OCI-LY7 (cell line): Measurements from ENCODE around the gene ALKAL2. TPM values are rescaled to one million over a fixed set of nuclear protein-coding genes. Genes with fewer than 3 reads are reported as not detected.

Source experiments
- BruUV-seq: library from RNA; stranded (reverse); fragments of 400-500 nt; replicated peaks from 2 replicates; lab custom pipeline; 2021; lab: Mats Ljungman, UMichigan
- CTCF ChIA-PET: fragments of 300-600 bp; sonication (Branson Sonifier 250); formaldehyde crosslinking; loops from one replicate; lab custom pipeline; 2022; ENCODE audit warnings: antibody characterized with exemption; ENCODE audit not compliant: unreplicated experiment; lab: Charles Lee
- POLR2A ChIA-PET: fragments of 300-600 bp; sonication (Branson Sonifier 250); formaldehyde crosslinking; loops from one replicate; lab custom pipeline; 2022; ENCODE audit warnings: antibody characterized with exemption; lab: Charles Lee
- DNase-seq: peaks from one replicate; pipeline ENCODE4 v3.0.0-alpha.2; 2015; ENCODE audit warnings: low spot score
- H2AFZ ChIP-seq: fragments of 200-600 bp; sonication (generic), shearing (Covaris generic); 2 replicates; pipeline ENCODE4 v1.6.1; 2014; ENCODE audit warnings: mild to moderate bottlenecking, antibody characterized with exemption, low read length, moderate library complexity
- H3K27ac ChIP-seq: fragments of 200-600 bp; sonication (generic); 2 replicates; pipeline ENCODE4 v1.5.1; 2014; ENCODE audit warnings: mixed run types, low read depth, mild to moderate bottlenecking, moderate library complexity, low read length, inconsistent platforms; ENCODE audit not compliant: poor library complexity, severe bottlenecking
- H3K36me3 ChIP-seq: fragments of 200-600 bp; sonication (generic); 2 replicates; pipeline ENCODE4 v1.6.1; 2014; ENCODE audit warnings: mild to moderate bottlenecking, antibody characterized with exemption, low read length, moderate library complexity, mixed read lengths; ENCODE audit not compliant: insufficient read depth
- H3K4me1 ChIP-seq: fragments of 200-600 bp; sonication (generic); 2 replicates; pipeline ENCODE4 v1.5.1; 2014; ENCODE audit warnings: mild to moderate bottlenecking, low read length; ENCODE audit not compliant: insufficient read depth, poor library complexity, severe bottlenecking
- H3K4me2 ChIP-seq: fragments of 200-600 bp; sonication (generic); 2 replicates; pipeline ENCODE4 v1.6.1; 2014; ENCODE audit warnings: mild to moderate bottlenecking, low read length
- H3K4me3 ChIP-seq: fragments of 200-600 bp; sonication (generic); 2 replicates; pipeline ENCODE4 v1.5.1; 2014; ENCODE audit warnings: mild to moderate bottlenecking, low read depth, low read length; ENCODE audit not compliant: poor library complexity, severe bottlenecking
- H3K79me2 ChIP-seq: fragments of 200-600 bp; sonication (generic); 2 replicates; pipeline ENCODE4 v1.6.1; 2016; ENCODE audit warnings: low read depth, mild to moderate bottlenecking, low read length, moderate library complexity, mixed read lengths; ENCODE audit not compliant: insufficient read depth
- H3K9me2 ChIP-seq: fragments of 200-600 bp; sonication (generic); 2 replicates; pipeline ENCODE4 v1.6.1; 2016; ENCODE audit warnings: mild to moderate bottlenecking, low read length, mixed read lengths; ENCODE audit not compliant: insufficient read depth
- H3K9me3 ChIP-seq: fragments of 200-600 bp; sonication (generic); 2 replicates; pipeline ENCODE4 v1.6.1; 2014; ENCODE audit warnings: mild to moderate bottlenecking, mixed run types, low read length, mixed read lengths
- H4K20me1 ChIP-seq: fragments of 200-600 bp; sonication (generic); 2 replicates; pipeline ENCODE4 v1.6.1; 2014; ENCODE audit warnings: mild to moderate bottlenecking, antibody characterized with exemption, low read length, moderate library complexity, mixed read lengths; ENCODE audit not compliant: insufficient read depth
- EZH2phosphoT487 ChIP-seq: fragments of 200-600 bp; sonication (generic); IDR thresholded peaks from 2 replicates; pipeline ENCODE4 v1.6.1; 2018; ENCODE audit warnings: low read depth, borderline replicate concordance, mild to moderate bottlenecking, mixed run types, antibody characterized with exemption, low read length, moderate library complexity, mixed read lengths
- intact Hi-C: fragments of 100-400 bp; cut with micrococcal nuclease; formaldehyde crosslinking; loops from one replicate; pipeline ENCODE4 v1.10.0; 2022; ENCODE audit not compliant: unreplicated experiment
- total RNA-seq, 2 experiments: library from RNA; depleted of rRNA in 1 of 2; stranded (reverse); fragments of >200 nt in 1 of 2; shearing (Covaris generic) in 1 of 2; gene quantifications; 2 replicates each; pipeline ENCODE4 v1.2.3, GENCODE V29; 2014 to 2022
- TF ChIP-seq, protein P1 (sequence below): fragments of 200-600 bp; sonication (generic); conservative IDR thresholded peaks from 2 replicates; pipeline ENCODE4 v1.5.1; 2014; ENCODE audit warnings: mild to moderate bottlenecking, antibody characterized with exemption, low read length, moderate library complexity, mixed read lengths

The ALKAL2 gene
- total RNA-seq, 2 experiments from 2014 or later: not detected

DNA sequence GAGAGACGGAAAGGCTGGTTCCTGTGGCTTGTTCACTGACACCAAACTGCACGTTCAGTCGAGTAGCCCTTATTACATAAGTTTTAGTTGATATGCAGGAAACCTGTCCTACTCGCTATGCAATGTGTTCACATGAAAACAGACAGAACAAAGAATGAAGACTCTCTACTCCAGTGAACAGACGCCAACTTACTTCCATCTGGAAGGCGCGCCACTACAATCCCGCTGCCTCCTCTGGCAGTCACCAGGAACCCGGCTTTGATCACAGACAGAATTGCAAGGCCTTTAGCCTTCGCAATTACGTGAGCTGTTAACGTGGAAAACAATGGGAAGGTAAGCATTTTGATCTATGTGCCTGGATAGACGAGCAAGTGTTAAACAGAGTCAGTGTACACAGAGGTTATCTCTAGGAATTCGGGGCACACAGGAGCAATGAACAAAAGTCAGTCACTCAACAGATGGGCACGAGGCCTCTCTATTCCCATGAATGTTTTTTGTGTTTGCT is 38.3 kb downstream of the ALKAL2 start:
- no peak overlapping the region for H3K4me2 ChIP-seq
- no peaks in the 10 kb centered on the region for H3K9me2 ChIP-seq
- no peak for DNase-seq
- H3K9me3 ChIP-seq: no peaks in the 10 kb centered on the region
- intact Hi-C loops: loop anchor here (5.0 kb wide), 1 partner anchor 388 kb away; no protein-coding TSS in a partner anchor
- ChIA-PET CTCF (no interaction called here), POLR2A (no interaction called here)
- no peaks in the 10 kb centered on the region for H3K36me3 ChIP-seq
- no peaks in the 10 kb centered on the region for H4K20me1 ChIP-seq
- H3K27ac ChIP-seq: no peak overlapping the region
- H3K4me1 ChIP-seq: no peaks in the 10 kb centered on the region
- no peak overlapping the region for H2AFZ ChIP-seq
- TF ChIP-seq, protein P1, sequence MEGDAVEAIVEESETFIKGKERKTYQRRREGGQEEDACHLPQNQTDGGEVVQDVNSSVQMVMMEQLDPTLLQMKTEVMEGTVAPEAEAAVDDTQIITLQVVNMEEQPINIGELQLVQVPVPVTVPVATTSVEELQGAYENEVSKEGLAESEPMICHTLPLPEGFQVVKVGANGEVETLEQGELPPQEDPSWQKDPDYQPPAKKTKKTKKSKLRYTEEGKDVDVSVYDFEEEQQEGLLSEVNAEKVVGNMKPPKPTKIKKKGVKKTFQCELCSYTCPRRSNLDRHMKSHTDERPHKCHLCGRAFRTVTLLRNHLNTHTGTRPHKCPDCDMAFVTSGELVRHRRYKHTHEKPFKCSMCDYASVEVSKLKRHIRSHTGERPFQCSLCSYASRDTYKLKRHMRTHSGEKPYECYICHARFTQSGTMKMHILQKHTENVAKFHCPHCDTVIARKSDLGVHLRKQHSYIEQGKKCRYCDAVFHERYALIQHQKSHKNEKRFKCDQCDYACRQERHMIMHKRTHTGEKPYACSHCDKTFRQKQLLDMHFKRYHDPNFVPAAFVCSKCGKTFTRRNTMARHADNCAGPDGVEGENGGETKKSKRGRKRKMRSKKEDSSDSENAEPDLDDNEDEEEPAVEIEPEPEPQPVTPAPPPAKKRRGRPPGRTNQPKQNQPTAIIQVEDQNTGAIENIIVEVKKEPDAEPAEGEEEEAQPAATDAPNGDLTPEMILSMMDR: no peak
- TF ChIP-seq EZH2phosphoT487: no peak
- H3K4me3 ChIP-seq: no peak overlapping the region
- BruUV-seq: no TSS peak
- H3K79me2 ChIP-seq: no peaks in the 10 kb centered on the region

DNA sequence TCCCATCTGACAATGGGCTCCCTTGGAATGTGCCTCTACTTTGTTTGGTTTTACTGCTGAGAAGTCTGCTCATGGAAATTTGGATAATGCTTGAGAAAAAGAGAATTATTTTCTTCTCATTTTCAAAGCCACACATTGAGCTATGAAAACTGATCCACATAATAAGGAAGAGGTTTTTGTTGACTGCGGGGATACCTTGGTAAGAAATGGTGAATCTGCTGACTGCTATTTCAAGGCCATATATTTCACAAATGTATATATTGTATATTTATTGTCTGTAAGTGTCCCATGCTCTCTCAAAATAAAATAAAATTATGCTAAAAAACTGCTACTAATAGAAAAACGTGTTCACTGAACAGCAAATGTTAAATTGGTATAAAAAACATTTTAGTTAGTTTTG is 39.2 kb downstream of the ALKAL2 start:
- POLR2A ChIA-PET: no interaction called here
- Histone ChIP-seq H3K79me2 (no peaks in the 10 kb centered on the region), H3K27ac (no peak overlapping the region), H2AFZ (no peak overlapping the region), H3K9me2 (no peaks in the 10 kb centered on the region), H3K36me3 (no peaks in the 10 kb centered on the region), H3K4me1 (no peaks in the 10 kb centered on the region), H4K20me1 (no peaks in the 10 kb centered on the region), H3K4me2 (no peak overlapping the region), H3K4me3 (no peak overlapping the region), H3K9me3 (no peaks in the 10 kb centered on the region)
- intact Hi-C loops: loop anchor here (5.0 kb wide), 1 partner anchor 389 kb away; no protein-coding TSS in a partner anchor
- no peak for DNase-seq
- TF ChIP-seq, protein P1: no peak
- no peak for TF ChIP-seq EZH2phosphoT487
- BruUV-seq: no TSS peak
- CTCF ChIA-PET: no interaction called here

DNA sequence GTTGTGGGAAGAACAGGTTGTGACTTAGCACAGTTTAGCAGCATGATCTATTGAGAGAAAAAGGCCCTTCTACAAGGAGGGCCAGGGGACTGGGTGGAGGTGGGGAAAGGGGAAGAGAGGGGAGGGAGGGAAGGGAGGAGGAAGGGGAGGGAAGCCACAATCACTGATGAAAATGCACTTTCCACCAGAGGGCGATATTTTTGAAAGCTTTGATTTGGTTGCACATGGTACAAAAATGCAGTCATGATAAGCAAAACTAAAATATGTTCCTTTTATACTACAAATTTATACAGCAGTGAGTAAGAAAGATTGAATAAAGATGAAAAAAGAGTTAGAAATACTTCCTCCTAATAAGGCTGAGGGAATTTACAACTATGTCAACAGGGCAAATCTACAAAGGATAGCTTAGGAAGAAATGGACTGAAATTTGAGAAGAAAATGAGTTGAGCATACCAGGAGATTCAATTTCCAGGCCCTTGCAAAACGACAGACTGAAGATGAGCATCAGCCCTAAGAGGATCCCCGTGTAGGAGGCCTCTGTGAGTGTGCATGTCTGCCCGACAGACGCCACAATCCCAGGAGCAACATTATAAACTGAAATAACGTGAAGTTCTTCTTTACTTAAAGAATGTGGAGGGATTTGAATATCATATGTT is 41.3 kb downstream of the ALKAL2 start:
- CTCF ChIA-PET: no interaction called here
- H3K79me2 ChIP-seq: no peaks in the 10 kb centered on the region
- no peak overlapping the region for H3K27ac ChIP-seq
- intact Hi-C loops: loop anchor here (5.0 kb wide), 1 partner anchor 391 kb away; no protein-coding TSS in a partner anchor
- H3K4me3 ChIP-seq: no peak overlapping the region
- POLR2A ChIA-PET: no interaction called here
- no TSS peak for BruUV-seq
- H3K9me2 ChIP-seq: no peaks in the 10 kb centered on the region; the same call in 1 of the 2 replicates
- H3K9me3 ChIP-seq: no peaks in the 10 kb centered on the region
- peak; percentile 54 for DNase-seq
- TF ChIP-seq, protein P1: peak; percentile 77
- TF ChIP-seq EZH2phosphoT487: no peak
- H3K4me2 ChIP-seq: no peak overlapping the region
- no peaks in the 10 kb centered on the region for H4K20me1 ChIP-seq
- no peaks in the 10 kb centered on the region for H3K36me3 ChIP-seq
- H3K4me1 ChIP-seq: no peaks in the 10 kb centered on the region
- no peak overlapping the region for H2AFZ ChIP-seq
